ENCODE measurements around the gene ZNF264.
"Not testable (repeated sequence)": the region's sequence is repeated elsewhere in the genome, so short reads cannot be mapped to it uniquely, and the experiment has no call there.

Gene ZNF264

GRCh38 chr19:57245066-57245465 is 53.8 kb downstream of the ZNF264 start:
- no peak for DNase-seq (ENCODE audit: low read depth in 3 of 3)

DNA sequence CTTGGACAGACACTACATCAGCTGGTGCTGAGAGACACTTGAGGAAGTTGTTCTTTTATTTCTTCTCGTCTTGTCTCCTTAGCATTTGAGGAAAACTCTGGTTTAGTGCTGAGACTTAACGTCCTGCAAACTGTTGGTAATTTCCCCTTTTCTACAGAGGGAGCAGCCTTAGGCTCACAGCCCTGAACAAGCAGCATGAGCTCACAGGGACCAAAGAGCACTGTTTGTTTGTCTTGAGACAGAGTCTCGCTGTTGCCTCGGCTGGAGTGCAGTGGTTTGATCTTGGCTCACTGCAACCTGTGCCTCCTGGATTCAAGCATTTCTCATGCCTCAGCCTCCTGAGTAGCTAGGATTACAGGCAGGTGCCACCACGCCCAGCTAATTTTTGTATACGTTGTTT is 54.7 kb downstream of the ZNF264 start:
- DNase-seq (ENCODE audit: low read depth in 3 of 3) = no peak

GRCh38 chr19:57248646-57249045 is 57.3 kb downstream of the ZNF264 start:
- no peak for DNase-seq (ENCODE audit: low read depth in 3 of 3)

DNA sequence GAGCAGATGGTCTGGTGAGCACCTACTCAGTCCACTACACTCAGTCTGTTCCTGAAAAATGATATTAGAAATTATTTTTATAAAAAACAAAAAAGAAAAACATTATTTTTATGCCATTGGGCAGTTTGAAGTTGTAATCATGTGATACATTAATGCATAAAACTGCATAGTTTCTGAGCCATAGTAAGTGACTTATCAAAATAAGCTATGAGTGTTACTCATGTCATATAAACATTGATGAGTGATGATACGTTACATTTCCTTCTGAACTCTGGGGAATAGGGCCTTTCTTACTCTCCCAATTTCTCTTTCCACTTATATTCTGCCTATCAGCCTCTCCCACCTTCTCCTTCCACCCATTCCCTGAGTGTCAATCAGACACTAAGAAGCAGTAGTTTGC is 58.0 kb downstream of the ZNF264 start:
- no peak for DNase-seq (ENCODE audit: low read depth in 3 of 3)

DNA sequence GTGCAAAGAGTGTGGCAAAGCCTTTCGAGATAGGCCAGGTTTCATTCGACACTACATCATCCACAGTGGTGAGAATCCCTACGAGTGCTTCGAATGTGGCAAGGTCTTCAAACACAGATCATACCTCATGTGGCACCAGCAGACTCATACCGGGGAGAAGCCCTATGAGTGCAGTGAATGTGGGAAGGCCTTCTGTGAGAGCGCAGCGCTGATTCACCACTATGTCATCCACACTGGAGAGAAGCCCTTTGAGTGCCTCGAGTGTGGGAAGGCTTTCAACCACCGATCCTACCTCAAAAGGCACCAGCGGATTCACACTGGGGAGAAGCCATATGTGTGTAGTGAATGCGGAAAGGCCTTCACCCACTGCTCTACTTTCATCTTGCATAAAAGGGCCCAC is 62.5 kb downstream of the ZNF264 start:
- DNase-seq (ENCODE audit: low read depth in 3 of 3) = not testable (repeated sequence)

DNA sequence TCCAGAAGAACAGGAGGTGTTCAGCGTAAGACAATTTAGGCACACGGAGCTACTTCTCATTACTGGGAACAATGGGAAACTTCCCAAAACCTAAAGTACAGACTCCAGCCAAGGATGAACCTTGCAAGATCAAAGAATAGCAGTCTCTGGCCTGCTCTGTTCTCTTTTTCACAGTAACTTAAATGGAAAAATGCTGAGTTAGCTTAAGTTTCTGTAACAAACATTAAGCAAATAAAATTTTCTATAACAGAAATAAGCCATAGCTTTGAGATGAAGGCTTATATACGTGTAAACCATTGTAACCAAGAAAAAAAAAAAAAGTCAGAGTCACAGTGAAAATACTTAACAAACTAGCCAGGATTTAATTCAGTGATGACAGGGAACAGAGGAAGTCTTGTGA is 70.7 kb downstream of the ZNF264 start:
- no peak for DNase-seq (ENCODE audit: low read depth in 3 of 3)

DNA sequence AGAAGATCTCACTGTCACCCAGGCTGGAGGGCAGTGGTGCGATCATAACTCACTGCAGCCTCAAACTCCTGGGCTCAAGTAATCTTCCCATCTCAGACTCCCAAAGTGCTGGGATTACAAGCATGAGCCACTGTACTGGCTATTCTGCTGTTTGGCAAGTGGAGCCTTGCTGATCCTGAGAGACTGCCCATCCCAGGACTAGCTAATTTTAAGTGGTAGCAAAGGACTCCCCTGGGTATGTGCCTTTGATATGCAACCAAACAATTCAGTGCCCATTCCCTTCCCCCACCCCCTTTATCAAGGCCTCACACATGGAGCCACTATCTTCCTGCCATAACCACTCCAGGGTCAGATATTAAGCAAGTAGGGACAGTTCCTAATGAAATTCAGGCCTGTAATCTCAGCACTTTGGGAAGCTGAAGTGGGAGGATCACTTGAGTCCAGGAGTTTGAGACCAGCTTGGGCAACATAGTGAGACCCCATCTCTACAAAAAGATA is 72.0 kb downstream of the ZNF264 start:
- no peak for DNase-seq (ENCODE audit: low read depth in 3 of 3)

DNA sequence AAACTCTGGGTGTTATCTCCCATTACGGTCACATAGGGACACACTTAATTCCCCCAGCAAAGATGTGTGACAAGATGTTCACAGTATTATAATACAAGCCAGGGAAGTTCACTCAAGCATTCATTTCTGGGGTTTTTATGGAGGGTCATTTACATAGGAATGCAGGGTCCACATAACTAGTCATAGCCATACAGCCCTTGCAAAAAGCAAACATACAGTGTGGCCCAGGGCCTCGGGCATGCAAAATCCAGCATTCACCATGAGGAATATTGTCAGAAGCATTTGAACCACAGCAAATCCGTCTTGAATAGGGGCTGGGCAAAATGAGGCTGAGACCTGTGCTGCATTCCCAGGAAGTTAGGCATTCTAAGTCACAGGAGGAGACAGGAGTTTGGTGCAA is 76.0 kb downstream of the ZNF264 start:
- no peak for DNase-seq (ENCODE audit: low read depth in 3 of 3)

DNA sequence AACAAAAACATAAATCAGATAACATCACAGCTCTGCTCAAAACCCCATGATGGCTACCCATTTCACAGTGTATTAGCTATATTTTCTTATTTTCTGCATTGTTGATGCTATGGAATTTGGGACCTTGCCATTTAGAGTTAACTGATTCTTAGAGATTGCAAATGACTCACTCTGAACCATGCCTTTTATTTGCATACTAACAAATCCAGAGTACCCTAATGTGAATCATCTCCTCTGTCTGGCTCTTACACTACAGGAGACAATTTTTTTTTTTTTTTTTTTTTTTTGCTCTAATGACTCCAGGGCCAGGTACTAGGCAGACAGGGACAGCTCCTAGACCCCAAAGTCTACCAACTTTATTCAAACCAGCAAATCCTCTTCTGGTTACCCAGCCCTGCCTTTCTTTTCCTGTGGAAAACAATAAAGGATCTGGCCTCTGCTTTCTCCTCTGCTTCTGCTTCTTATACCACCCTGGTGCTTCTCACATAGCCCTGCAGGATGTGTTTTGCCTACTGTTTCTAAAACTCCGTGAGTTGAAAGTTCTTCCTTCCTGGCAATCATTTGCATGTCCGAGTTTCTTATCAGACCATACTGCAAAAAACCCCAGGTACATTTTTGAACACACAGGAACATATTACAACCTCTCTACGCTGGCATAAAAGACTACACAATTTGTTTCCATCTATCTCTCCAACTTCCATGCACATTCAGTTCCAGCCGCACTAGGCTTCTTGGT is 78.4 kb downstream of the ZNF264 start:
- DNase-seq (ENCODE audit: low read depth in 3 of 3) = no peak

DNA sequence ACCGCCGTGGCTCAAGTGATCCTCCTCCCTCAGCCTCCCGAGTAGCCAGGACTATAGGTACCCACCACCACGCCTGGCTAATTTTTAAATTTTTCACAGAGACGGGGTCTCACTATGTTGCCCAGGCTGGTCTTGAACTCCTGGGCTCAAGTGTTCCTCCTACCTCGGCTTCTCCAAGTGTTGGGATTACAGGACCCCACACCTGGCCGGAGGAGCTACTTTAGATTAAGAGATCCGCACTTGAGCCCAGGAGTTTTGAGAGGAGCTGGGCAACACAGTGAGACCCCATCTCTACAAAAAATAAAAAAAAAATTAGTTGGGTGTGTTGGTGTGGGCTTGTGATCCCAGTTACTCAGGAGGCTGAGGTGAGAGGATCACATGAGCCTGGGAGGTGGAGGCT is 80.0 kb downstream of the ZNF264 start:
- DNase-seq (ENCODE audit: low read depth in 3 of 3) = no peak

Measured in stimulated activated CD4-positive, alpha-beta T cell treated with anti-CD3 and anti-CD28 coated beads, TNF-alpha, amount 100 ng/mL, for 24 hours (primary cell).